GM23338 (cell line): Measurements from ENCODE around the gene DAPK1. TPM values are rescaled to one million over a fixed set of nuclear protein-coding genes. Genes with fewer than 3 reads are reported as not detected.

Source experiments
- ATAC-seq: fragments of 200-7000 bp; cut with Tn5 transposase; 3 replicates; pipeline ENCODE4 v1.9.1; 2020
- DNase-seq: peaks from one replicate; pipeline ENCODE4 v3.0.0-alpha.2; 2015; ENCODE audit warnings: low spot score
- H2AFZ ChIP-seq: fragments of 200-600 bp; sonication (generic); 2 replicates; pipeline ENCODE4 v1.8.0; 2016; ENCODE audit warnings: antibody characterized with exemption, mild to moderate bottlenecking, moderate library complexity
- H3F3A ChIP-seq: fragments of 200-600 bp; sonication (generic); replicated peaks from 2 replicates; pipeline ENCODE4 v1.8.0; 2017; ENCODE audit warnings: antibody characterized with exemption, mixed run types, low read depth
- H3K27ac ChIP-seq: fragments of 200-600 bp; sonication (generic); 2 replicates; pipeline ENCODE4 v1.6.1; 2016; ENCODE audit warnings: low read depth
- H3K27me3 ChIP-seq: fragments of 200-600 bp; sonication (generic); 2 replicates; pipeline ENCODE4 v1.8.0; 2016; ENCODE audit warnings: mild to moderate bottlenecking, mixed run types, moderate library complexity; ENCODE audit not compliant: insufficient read depth
- H3K36me3 ChIP-seq: fragments of 200-600 bp; sonication (generic); 2 replicates; pipeline ENCODE4 v1.8.0; 2016; ENCODE audit warnings: mild to moderate bottlenecking; ENCODE audit not compliant: insufficient read depth
- H3K4me1 ChIP-seq: fragments of 200-600 bp; sonication (generic); 2 replicates; pipeline ENCODE4 v1.8.0; 2016; ENCODE audit warnings: mild to moderate bottlenecking, moderate library complexity; ENCODE audit not compliant: insufficient read depth
- H3K4me2 ChIP-seq: fragments of 200-600 bp; sonication (generic); 2 replicates; pipeline ENCODE4 v1.7.1; 2017; ENCODE audit warnings: mixed run types
- H3K4me3 ChIP-seq: fragments of 200-600 bp; sonication (generic); 2 replicates; pipeline ENCODE4 v1.6.1; 2016; ENCODE audit warnings: mixed run types
- H3K79me2 ChIP-seq: fragments of 200-600 bp; sonication (generic); replicated peaks from 2 replicates; pipeline ENCODE4 v1.8.0; 2017; ENCODE audit warnings: mild to moderate bottlenecking; ENCODE audit not compliant: insufficient read depth
- H3K9me2 ChIP-seq: fragments of 200-600 bp; sonication (generic); 2 replicates; pipeline ENCODE4 v1.8.0; 2017; ENCODE audit not compliant: insufficient read depth
- H4K20me1 ChIP-seq: fragments of 200-600 bp; sonication (generic); replicated peaks from 2 replicates; pipeline ENCODE4 v1.8.0; 2017; ENCODE audit warnings: mild to moderate bottlenecking; ENCODE audit not compliant: insufficient read depth
- H3K27ac Mint-ChIP-seq: 2 replicates; pipeline ENCODE4 v1.8.0; 2020; ENCODE audit warnings: inconsistent platforms, mild to moderate bottlenecking, moderate library complexity, mixed read lengths
- H3K27me3 Mint-ChIP-seq: 3 replicates; pipeline ENCODE4 v1.8.0; 2022; ENCODE audit warnings: low read depth, mild to moderate bottlenecking, moderate library complexity, mixed read lengths, inconsistent platforms; ENCODE audit not compliant: insufficient read depth, poor library complexity
- H3K36me3 Mint-ChIP-seq: 3 replicates; pipeline ENCODE4 v1.8.0; 2021; ENCODE audit warnings: low read depth, mild to moderate bottlenecking, inconsistent platforms, moderate library complexity, mixed read lengths
- H3K4me1 Mint-ChIP-seq: 3 replicates; pipeline ENCODE4 v1.8.0; 2020; ENCODE audit warnings: mild to moderate bottlenecking, inconsistent platforms, mixed read lengths
- H3K4me3 Mint-ChIP-seq: 3 replicates; pipeline ENCODE4 v1.8.0; 2021; ENCODE audit warnings: moderate library complexity, mild to moderate bottlenecking, inconsistent platforms, mixed read lengths
- H3K9me3 Mint-ChIP-seq: 3 replicates; pipeline ENCODE4 v1.8.0; 2020; ENCODE audit warnings: moderate library complexity, mild to moderate bottlenecking, inconsistent platforms, mixed read lengths
- CREB1 ChIP-seq: fragments of 250-450 bp; sonication (Bioruptor Pico); IDR thresholded peaks from 2 replicates; pipeline ENCODE4 v1.5.0; 2020; ENCODE audit warnings: low read depth, mild to moderate bottlenecking, moderate library complexity
- JUNB ChIP-seq: IDR thresholded peaks from one replicate; pipeline ENCODE4 v1.6.1; 2016; ENCODE audit warnings: antibody characterized with exemption; ENCODE audit not compliant: unreplicated experiment
- NANOG ChIP-seq: IDR thresholded peaks from 2 replicates; pipeline ENCODE4 v1.6.1; 2016; ENCODE audit warnings: antibody characterized with exemption, borderline replicate concordance
- ZNF114 ChIP-seq: fragments of 250-450 bp; sonication (Bioruptor Pico); IDR thresholded peaks from 2 replicates; pipeline ENCODE4 v1.5.0; 2020; ENCODE audit warnings: mild to moderate bottlenecking, moderate library complexity
- ZNF331 ChIP-seq: fragments of 250-450 bp; sonication (Bioruptor Pico); IDR thresholded peaks from 2 replicates; pipeline ENCODE4 v1.5.0; 2020; ENCODE audit warnings: low read depth, mild to moderate bottlenecking, moderate library complexity
- polyA plus RNA-seq: library from polyadenylated mRNA; unstranded; fragments of >200 nt; fragmentation: Nextera tagmentation; extraction: Ambion mirVana; gene quantifications from 2 replicates; pipeline ENCODE4 v1.2.1, GENCODE V29; 2016
- total RNA-seq: library from RNA; depleted of rRNA; stranded (reverse); fragments of >200 nt; shearing (Covaris generic); gene quantifications from 2 replicates; pipeline ENCODE4 v1.2.3, GENCODE V29; 2014
- TF ChIP-seq, protein P1 (sequence below): IDR thresholded peaks from 2 replicates; pipeline ENCODE4 v1.6.1; 2016; ENCODE audit warnings: antibody characterized with exemption
- TF ChIP-seq, protein P2 (sequence below): IDR thresholded peaks from one replicate; pipeline ENCODE4 v1.6.1; 2018; ENCODE audit warnings: antibody characterized with exemption; ENCODE audit not compliant: unreplicated experiment
- TF ChIP-seq, protein P3 (sequence below): fragments of 250-450 bp; sonication (Bioruptor Pico); IDR thresholded peaks from 2 replicates; pipeline ENCODE4 v1.5.0; 2020; ENCODE audit warnings: mild to moderate bottlenecking, moderate library complexity

The DAPK1 gene
- total and polyA plus RNA-seq, 2 experiments from 2014 or later: 37.0 to 134 TPM

DNA sequence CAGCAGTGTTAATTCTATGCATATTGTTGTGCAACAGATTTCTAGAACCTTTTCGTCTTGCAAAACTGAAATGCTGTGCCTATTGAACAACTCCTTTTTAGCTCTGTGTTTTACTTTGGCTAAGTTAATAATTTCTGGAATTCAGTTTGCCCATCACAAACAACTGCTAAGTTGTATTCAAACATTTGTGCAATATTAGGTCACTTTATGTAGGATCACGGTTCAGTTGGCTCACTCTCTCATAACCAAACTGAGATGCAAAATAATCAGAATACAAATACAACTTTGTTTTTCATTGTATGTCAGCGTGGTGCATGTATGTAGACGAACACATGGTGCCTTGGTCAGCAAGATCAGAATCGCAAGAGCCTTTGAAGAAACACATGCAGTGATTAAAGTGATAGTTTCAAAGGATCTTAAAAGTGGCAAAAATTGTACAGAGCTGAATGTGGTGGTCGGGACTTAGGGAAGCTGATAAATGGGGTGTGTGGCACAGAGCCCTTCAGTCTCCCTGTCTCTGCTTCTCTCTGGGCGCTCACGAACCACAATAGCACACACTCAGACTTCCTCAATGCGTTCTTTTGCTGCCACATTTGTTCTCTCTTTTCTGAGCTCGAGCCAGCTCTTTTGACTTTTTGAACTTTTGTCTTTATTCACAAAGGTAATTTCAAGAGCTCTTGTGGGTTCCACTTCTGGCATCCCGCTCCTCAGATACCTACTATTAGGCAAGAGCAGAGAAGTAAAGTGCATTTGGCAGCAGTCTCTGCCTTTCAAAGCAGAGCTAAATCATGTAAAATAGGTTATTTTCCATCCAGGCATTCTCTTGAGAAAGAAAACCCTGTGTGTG lies 115.8 kb downstream of the DAPK1 start:
- Mint-ChIP-seq H3K27me3 (peaks cover 3% of the 10 kb centered on the region), H3K9me3 (no peaks in the 10 kb centered on the region), H3K36me3 (peaks cover 81% of the 10 kb centered on the region), H3K4me3 (no peak overlapping the region), H3K4me1 (peaks cover 50% of the 10 kb centered on the region), H3K27ac (no peak overlapping the region)
- H3F3A ChIP-seq: no peaks in the 10 kb centered on the region
- DNase-seq: no peak
- peaks cover 20% of the 10 kb centered on the region; the same call in 1 of the 2 replicates for H3K36me3 ChIP-seq
- H3K4me1 ChIP-seq: peaks cover 22% of the 10 kb centered on the region
- peaks cover 20% of the 10 kb centered on the region; the same call in 1 of the 2 replicates for H3K9me2 ChIP-seq
- TF ChIP-seq ZNF331 (CRISPR knock-in tag) (no peak), NANOG (no peak)
- TF ChIP-seq, protein P1, sequence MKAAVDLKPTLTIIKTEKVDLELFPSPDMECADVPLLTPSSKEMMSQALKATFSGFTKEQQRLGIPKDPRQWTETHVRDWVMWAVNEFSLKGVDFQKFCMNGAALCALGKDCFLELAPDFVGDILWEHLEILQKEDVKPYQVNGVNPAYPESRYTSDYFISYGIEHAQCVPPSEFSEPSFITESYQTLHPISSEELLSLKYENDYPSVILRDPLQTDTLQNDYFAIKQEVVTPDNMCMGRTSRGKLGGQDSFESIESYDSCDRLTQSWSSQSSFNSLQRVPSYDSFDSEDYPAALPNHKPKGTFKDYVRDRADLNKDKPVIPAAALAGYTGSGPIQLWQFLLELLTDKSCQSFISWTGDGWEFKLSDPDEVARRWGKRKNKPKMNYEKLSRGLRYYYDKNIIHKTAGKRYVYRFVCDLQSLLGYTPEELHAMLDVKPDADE: no peak
- TF ChIP-seq, protein P2, sequence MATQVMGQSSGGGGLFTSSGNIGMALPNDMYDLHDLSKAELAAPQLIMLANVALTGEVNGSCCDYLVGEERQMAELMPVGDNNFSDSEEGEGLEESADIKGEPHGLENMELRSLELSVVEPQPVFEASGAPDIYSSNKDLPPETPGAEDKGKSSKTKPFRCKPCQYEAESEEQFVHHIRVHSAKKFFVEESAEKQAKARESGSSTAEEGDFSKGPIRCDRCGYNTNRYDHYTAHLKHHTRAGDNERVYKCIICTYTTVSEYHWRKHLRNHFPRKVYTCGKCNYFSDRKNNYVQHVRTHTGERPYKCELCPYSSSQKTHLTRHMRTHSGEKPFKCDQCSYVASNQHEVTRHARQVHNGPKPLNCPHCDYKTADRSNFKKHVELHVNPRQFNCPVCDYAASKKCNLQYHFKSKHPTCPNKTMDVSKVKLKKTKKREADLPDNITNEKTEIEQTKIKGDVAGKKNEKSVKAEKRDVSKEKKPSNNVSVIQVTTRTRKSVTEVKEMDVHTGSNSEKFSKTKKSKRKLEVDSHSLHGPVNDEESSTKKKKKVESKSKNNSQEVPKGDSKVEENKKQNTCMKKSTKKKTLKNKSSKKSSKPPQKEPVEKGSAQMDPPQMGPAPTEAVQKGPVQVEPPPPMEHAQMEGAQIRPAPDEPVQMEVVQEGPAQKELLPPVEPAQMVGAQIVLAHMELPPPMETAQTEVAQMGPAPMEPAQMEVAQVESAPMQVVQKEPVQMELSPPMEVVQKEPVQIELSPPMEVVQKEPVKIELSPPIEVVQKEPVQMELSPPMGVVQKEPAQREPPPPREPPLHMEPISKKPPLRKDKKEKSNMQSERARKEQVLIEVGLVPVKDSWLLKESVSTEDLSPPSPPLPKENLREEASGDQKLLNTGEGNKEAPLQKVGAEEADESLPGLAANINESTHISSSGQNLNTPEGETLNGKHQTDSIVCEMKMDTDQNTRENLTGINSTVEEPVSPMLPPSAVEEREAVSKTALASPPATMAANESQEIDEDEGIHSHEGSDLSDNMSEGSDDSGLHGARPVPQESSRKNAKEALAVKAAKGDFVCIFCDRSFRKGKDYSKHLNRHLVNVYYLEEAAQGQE: no peak
- peaks cover 54% of the 10 kb centered on the region for H3K79me2 ChIP-seq
- no peak overlapping the region for H3K4me2 ChIP-seq
- ATAC-seq: no peak
- 0 out of 2 replicates have a peak overlapping the region, but pooled peaks have one; percentile 4 for H3K27ac ChIP-seq
- H3K27me3 ChIP-seq: no peaks in the 10 kb centered on the region
- H4K20me1 ChIP-seq: peaks cover 6% of the 10 kb centered on the region
- no peak overlapping the region for H3K4me3 ChIP-seq
- H2AFZ ChIP-seq: no peak overlapping the region

DNA sequence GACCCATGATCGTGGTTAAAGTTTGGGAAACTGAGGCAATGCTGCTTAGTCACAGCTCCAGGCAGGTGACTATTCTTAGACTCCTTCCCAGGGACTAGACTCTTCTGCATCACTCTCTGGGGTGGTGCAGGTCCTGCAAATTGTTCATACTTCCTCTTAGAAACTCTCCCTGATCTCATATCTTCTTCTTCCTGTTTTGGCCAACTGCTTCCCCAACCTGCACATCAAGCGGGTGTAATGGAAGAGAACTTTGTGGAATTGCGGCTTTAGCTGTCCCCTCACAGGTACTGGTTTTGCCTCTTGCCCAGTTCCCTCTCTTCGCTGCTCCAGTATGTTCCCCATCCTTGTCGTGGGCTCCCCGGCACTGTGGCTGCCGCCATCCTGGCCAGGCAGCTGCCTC lies 116.7 kb downstream of the DAPK1 start:
- no peak overlapping the region for H2AFZ ChIP-seq
- peaks cover 51% of the 10 kb centered on the region for H3K79me2 ChIP-seq
- H3K4me1 ChIP-seq: peaks cover 17% of the 10 kb centered on the region
- peaks cover 87% of the 10 kb centered on the region for H3K36me3 Mint-ChIP-seq
- peaks cover 20% of the 10 kb centered on the region; the same call in 1 of the 2 replicates for H3K9me2 ChIP-seq
- peaks cover 20% of the 10 kb centered on the region; the same call in 1 of the 2 replicates for H3K36me3 ChIP-seq
- no peak overlapping the region for H3K4me3 ChIP-seq
- DNase-seq (no peak), ATAC-seq (no peak)
- peaks cover 6% of the 10 kb centered on the region for H4K20me1 ChIP-seq
- H3K4me3 Mint-ChIP-seq: no peak overlapping the region
- H3K4me1 Mint-ChIP-seq: peaks cover 48% of the 10 kb centered on the region
- H3K27me3 ChIP-seq: no peaks in the 10 kb centered on the region
- H3K27ac ChIP-seq: no peak overlapping the region
- no peak overlapping the region for H3K4me2 ChIP-seq
- H3K27ac Mint-ChIP-seq: no peak overlapping the region
- peaks cover 5% of the 10 kb centered on the region for H3K27me3 Mint-ChIP-seq
- no peaks in the 10 kb centered on the region for H3K9me3 Mint-ChIP-seq
- H3F3A ChIP-seq: no peaks in the 10 kb centered on the region
- TF ChIP-seq, protein P3, sequence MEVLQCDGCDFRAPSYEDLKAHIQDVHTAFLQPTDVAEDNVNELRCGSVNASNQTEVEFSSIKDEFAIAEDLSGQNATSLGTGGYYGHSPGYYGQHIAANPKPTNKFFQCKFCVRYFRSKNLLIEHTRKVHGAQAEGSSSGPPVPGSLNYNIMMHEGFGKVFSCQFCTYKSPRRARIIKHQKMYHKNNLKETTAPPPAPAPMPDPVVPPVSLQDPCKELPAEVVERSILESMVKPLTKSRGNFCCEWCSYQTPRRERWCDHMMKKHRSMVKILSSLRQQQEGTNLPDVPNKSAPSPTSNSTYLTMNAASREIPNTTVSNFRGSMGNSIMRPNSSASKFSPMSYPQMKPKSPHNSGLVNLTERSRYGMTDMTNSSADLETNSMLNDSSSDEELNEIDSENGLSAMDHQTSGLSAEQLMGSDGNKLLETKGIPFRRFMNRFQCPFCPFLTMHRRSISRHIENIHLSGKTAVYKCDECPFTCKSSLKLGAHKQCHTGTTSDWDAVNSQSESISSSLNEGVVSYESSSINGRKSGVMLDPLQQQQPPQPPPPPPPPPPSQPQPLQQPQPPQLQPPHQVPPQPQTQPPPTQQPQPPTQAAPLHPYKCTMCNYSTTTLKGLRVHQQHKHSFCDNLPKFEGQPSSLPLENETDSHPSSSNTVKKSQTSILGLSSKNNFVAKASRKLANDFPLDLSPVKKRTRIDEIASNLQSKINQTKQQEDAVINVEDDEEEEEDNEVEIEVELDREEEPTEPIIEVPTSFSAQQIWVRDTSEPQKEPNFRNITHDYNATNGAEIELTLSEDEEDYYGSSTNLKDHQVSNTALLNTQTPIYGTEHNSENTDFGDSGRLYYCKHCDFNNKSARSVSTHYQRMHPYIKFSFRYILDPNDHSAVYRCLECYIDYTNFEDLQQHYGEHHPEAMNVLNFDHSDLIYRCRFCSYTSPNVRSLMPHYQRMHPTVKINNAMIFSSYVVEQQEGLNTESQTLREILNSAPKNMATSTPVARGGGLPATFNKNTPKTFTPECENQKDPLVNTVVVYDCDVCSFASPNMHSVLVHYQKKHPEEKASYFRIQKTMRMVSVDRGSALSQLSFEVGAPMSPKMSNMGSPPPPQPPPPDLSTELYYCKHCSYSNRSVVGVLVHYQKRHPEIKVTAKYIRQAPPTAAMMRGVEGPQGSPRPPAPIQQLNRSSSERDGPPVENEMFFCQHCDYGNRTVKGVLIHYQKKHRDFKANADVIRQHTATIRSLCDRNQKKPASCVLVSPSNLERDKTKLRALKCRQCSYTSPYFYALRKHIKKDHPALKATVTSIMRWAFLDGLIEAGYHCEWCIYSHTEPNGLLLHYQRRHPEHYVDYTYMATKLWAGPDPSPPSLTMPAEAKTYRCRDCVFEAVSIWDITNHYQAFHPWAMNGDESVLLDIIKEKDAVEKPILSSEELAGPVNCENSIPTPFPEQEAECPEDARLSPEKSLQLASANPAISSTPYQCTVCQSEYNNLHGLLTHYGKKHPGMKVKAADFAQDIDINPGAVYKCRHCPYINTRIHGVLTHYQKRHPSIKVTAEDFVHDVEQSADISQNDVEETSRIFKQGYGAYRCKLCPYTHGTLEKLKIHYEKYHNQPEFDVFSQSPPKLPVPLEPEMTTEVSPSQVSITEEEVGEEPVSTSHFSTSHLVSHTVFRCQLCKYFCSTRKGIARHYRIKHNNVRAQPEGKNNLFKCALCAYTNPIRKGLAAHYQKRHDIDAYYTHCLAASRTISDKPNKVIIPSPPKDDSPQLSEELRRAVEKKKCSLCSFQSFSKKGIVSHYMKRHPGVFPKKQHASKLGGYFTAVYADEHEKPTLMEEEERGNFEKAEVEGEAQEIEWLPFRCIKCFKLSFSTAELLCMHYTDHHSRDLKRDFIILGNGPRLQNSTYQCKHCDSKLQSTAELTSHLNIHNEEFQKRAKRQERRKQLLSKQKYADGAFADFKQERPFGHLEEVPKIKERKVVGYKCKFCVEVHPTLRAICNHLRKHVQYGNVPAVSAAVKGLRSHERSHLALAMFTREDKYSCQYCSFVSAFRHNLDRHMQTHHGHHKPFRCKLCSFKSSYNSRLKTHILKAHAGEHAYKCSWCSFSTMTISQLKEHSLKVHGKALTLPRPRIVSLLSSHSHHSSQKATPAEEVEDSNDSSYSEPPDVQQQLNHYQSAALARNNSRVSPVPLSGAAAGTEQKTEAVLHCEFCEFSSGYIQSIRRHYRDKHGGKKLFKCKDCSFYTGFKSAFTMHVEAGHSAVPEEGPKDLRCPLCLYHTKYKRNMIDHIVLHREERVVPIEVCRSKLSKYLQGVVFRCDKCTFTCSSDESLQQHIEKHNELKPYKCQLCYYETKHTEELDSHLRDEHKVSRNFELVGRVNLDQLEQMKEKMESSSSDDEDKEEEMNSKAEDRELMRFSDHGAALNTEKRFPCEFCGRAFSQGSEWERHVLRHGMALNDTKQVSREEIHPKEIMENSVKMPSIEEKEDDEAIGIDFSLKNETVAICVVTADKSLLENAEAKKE: no peak
- TF ChIP-seq CREB1 (CRISPR knock-in tag) (no peak), ZNF331 (CRISPR knock-in tag) (no peak), ZNF114 (CRISPR knock-in tag) (no peak), JUNB (no peak)
- TF ChIP-seq, protein P1: no peak
